AG09309 (cell line): ENCODE measurements around the gene NOX4.

ENCODE experiments used
- DNase-seq: peaks from one replicate; pipeline ENCODE4 v3.0.0-alpha.2; 2010; ENCODE audit warnings: low read depth
- H3K4me3 ChIP-seq: 2 replicates; pipeline ENCODE4 v1.5.1; 2011; ENCODE audit warnings: mild to moderate bottlenecking, low read depth, low read length, moderate library complexity; ENCODE audit not compliant: control insufficient read depth
- TF ChIP-seq, protein P1 (sequence below): IDR thresholded peaks from 2 replicates; pipeline ENCODE4 v1.5.1; 2011; ENCODE audit warnings: mild to moderate bottlenecking, low read depth, low read length, inconsistent platforms; ENCODE audit not compliant: insufficient read depth, control insufficient read depth; ENCODE audit errors: missing control alignments

NOX4 gene

DNA sequence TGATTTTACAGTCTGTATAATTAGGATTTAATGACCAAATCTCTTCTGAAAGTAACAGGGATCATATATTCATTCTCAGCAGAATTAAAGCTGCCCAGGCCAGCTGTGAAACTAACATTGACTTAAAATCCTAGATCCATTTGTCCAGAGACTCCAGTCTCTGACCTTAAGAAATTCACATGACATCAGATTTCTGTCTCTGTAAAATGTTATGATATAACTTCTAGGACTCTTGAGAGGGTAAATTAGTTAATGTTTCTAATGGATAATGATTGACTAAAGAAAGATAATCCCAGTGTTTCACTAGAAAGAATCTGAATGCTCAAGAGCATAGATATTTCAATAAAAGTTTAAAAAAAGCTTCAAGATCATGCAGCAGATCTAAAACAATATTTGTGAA is 6.3 kb downstream of the NOX4 start:
- TF ChIP-seq, protein P1, sequence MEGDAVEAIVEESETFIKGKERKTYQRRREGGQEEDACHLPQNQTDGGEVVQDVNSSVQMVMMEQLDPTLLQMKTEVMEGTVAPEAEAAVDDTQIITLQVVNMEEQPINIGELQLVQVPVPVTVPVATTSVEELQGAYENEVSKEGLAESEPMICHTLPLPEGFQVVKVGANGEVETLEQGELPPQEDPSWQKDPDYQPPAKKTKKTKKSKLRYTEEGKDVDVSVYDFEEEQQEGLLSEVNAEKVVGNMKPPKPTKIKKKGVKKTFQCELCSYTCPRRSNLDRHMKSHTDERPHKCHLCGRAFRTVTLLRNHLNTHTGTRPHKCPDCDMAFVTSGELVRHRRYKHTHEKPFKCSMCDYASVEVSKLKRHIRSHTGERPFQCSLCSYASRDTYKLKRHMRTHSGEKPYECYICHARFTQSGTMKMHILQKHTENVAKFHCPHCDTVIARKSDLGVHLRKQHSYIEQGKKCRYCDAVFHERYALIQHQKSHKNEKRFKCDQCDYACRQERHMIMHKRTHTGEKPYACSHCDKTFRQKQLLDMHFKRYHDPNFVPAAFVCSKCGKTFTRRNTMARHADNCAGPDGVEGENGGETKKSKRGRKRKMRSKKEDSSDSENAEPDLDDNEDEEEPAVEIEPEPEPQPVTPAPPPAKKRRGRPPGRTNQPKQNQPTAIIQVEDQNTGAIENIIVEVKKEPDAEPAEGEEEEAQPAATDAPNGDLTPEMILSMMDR, result no peak
- DNase-seq, result no peak
- no peak overlapping the region for H3K4me3 ChIP-seq

DNA sequence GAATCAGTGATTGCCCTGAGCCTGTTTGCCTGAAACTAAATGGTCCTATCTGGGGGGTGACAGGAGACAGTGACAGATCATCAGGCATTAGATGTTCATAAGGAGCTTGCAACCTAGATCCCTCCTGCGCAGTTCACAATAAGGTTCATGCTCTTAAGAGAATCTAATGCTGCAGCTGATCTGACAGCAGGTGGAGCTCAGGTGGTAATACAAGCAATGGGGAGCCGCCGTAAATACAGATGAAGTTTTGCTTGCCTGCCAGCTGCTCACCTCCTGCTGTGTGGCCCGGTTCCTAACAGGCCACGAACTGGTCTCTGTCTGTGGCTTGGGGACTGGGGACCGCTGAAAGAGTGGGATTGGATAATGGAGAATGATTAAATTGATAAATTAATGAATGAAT is 14.0 kb downstream of the NOX4 start:
- TF ChIP-seq, protein P1, result no peak
- DNase-seq, result no peak
- no peak overlapping the region for H3K4me3 ChIP-seq

DNA sequence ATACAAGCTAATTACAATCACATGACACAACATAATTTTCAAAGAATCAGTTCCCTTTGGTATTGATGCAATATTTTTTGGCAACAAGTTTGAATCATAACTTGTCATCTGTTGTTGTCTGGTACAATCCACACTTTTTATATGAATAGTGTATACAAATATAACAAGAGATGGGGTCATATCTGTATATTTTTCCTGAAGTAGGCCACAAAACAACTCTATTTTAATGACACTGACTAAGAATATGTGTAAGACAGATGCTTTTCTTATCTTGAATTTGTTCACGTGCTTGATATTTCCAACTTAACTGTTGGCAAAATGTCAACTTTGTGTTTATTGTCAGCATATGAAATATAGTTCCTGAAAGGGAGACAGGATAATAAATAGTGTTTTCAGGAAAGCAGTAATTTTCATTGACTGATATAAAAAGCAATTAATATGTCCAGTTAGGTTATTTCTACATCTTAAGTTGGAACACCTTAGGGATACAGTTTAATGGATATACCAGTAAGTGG is 27.9 kb downstream of the NOX4 start:
- no peak for DNase-seq
- TF ChIP-seq, protein P1, result no peak
- no peak overlapping the region for H3K4me3 ChIP-seq

DNA sequence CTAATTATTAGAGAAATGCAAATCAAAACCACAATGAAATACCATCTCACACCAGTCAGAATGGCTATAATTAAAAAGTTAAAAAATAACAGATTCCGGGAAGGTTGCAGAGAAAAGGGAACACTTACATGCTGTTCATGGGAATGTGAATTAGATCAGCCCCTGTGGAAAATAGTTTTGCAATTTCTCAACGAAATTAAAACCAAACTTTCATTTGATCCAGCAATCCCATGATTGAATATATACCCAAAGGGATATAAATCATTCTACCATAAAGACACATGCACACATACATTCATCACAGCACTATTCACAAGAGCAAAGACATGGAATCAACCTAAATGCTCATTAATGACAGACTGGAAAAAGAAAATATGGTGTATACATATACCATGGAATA is 32.5 kb downstream of the NOX4 start:
- no peak for DNase-seq
- TF ChIP-seq, protein P1, result no peak
- no peak overlapping the region for H3K4me3 ChIP-seq

DNA sequence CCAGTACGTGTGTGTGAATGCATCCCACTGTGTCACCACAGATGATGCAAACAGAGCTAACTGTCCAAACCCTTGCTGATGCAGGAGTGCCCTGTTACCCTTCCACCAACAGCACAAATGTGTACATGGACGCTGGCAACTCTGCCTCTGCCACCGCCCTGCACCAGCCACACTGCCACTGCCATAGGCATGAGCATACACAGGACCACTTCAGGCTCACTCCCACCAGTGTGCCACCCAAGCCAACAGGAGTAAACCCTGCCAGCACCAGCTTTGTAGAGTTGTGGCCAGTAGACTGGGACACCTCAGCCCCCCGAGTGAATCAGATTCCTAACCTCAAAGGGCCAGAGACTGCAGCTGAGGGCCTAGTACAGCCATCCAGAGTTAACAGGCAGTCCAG is 34.0 kb downstream of the NOX4 start:
- TF ChIP-seq, protein P1, result no peak
- DNase-seq, result no peak
- no peak overlapping the region for H3K4me3 ChIP-seq

DNA sequence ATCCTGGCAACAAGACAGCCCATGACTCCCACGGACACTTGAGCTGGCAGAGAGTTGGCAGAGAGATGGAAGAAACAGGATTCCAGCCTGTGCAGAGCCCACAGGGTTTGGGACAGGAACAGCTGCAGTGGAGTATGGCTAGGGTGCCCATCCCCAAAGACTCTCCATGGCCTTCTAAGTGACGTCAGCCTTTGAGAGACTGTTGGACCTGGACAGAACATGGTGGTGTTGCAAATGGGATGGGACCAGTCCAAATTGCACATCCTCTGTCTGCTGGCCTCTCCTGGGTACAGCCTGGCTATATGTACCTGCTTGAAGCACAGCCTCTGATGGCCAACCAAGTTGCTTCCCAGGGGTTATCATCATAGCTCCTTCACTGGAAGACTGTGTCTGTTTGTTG is 34.5 kb downstream of the NOX4 start:
- DNase-seq, result no peak
- TF ChIP-seq, protein P1, result no peak
- no peak overlapping the region for H3K4me3 ChIP-seq

DNA sequence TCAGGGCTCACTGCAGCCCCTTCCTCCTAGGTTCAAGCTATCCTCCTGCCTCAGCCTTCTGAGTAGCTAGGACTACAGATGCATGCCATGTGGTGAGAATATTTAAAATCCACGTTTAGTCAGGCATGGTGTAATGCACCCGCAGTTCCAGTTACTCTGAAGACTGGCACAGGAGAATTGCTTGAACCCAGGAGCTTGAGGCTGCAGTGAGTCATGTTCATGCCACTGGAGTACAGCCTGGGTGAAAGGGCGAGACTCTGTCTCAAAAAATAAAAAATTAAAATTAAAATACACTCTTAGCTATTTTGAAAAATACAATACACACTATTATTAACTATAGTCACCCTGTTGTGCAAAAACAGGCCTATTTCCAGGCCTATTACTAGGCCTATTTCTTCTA is 38.4 kb downstream of the NOX4 start:
- DNase-seq, result no peak
- TF ChIP-seq, protein P1, result no peak

More for the DNA sequence above, 38.4 kb downstream of the NOX4 start:
- no peak overlapping the region for H3K4me3 ChIP-seq
